ENCODE data around the gene ARHGAP25.

- TF ChIP-seq CTCF (IDR thresholded peaks at IDR 0.05 in 2 of 3, conservative IDR thresholded peaks at IDR 0.05 in 1 of 3; ENCODE audit: borderline replicate concordance in 1 of 3, insufficient read depth in 1 of 3, low read depth in 2 of 3, low read length in 2 of 3) = no peak
- no peak for TF ChIP-seq POLR2A (IDR thresholded peaks at IDR 0.05; ENCODE audit: borderline replicate concordance, extremely low read depth, insufficient read depth, insufficient read length)
- no peak for TF ChIP-seq REST (IDR thresholded peaks at IDR 0.05; ENCODE audit: low read depth)
- no peak for TF ChIP-seq EZH2 (IDR thresholded peaks at IDR 0.05)
Observed at GRCh38 chr2:68805025-68805424, 70.4 kb downstream of the ARHGAP25 start.
